Suprapubic skin (tissue), 4 donors: ENCODE results near the gene LRRC70. TPM values are rescaled to one million over a fixed set of nuclear protein-coding genes. Genes with fewer than 3 reads are reported as not detected.

Experiments used
- DNase-seq, 2 donors: peaks; one replicate each; pipeline ENCODE4 v3.0.0-alpha.2; 2019; ENCODE audit warnings: low spot score in 2 of 2
- H3K27ac ChIP-seq: fragments of 200-600 bp; sonication (generic); one replicate; pipeline ENCODE4 v1.5.1; 2019
- H3K27me3 ChIP-seq: fragments of 200-600 bp; sonication (generic); one replicate; pipeline ENCODE4 v1.5.1; 2019
- H3K36me3 ChIP-seq: fragments of 200-600 bp; sonication (generic); one replicate; pipeline ENCODE4 v1.5.1; 2019
- H3K4me1 ChIP-seq: fragments of 200-600 bp; sonication (generic); one replicate; pipeline ENCODE4 v1.5.1; 2019
- H3K4me3 ChIP-seq: fragments of 200-600 bp; sonication (generic); one replicate; pipeline ENCODE4 v1.5.1; 2019; ENCODE audit warnings: mild to moderate bottlenecking
- H3K9me3 ChIP-seq: fragments of 200-600 bp; sonication (generic); one replicate; pipeline ENCODE4 v1.5.1; 2019
- CTCF ChIP-seq, 2 donors: fragments of 200-600 bp in 1 of 2; fragments of 450-650 bp in 1 of 2; sonication (generic) in 1 of 2; IDR thresholded peaks; one replicate each; pipeline ENCODE4 v1.5.1; 2016 to 2019; ENCODE audit warnings: antibody characterized with exemption in 2 of 2, mild to moderate bottlenecking in 1 of 2, moderate library complexity in 1 of 2
- EP300 ChIP-seq: sonication (generic); formaldehyde crosslinking; IDR thresholded peaks from one replicate; pipeline ENCODE4 v1.6.1; 2017; ENCODE audit warnings: antibody characterized with exemption
- POLR2A ChIP-seq, 2 donors: fragments of 450-650 bp; IDR thresholded peaks; one replicate each; pipeline ENCODE4 v1.6.1; 2017; ENCODE audit warnings: antibody characterized with exemption in 2 of 2, mild to moderate bottlenecking in 2 of 2, moderate library complexity in 2 of 2
- POLR2AphosphoS5 ChIP-seq, 3 donors: sonication (generic); formaldehyde crosslinking; IDR thresholded peaks; one replicate each; pipeline ENCODE4 v1.6.1; 2017; ENCODE audit warnings: antibody characterized with exemption in 3 of 3
- WGBS: methylation state at CpG from one replicate; pipeline ENCODE4 v1.1.5; 2018; 5-methylcytosine and 5-hydroxymethylcytosine counted together
- total RNA-seq, 4 donors: library from RNA; depleted of rRNA; stranded (reverse); fragments of >200 nt; gene quantifications; one replicate each; pipeline ENCODE4 v1.1.0, GENCODE V29; 2016

Gene LRRC70
- total RNA-seq, 4 donors from 2014 or later, result 1.8 to 6.1 (median 2.9) TPM

GRCh38 chr5:62627121-62627520 is 48.5 kb downstream of the LRRC70 start:
- H3K27ac ChIP-seq, result no peak overlapping the region
- no peak for TF ChIP-seq CTCF (IDR thresholded peaks at IDR 0.05)
- TF ChIP-seq POLR2A (IDR thresholded peaks at IDR 0.05), result no peak
- TF ChIP-seq EP300, result no peak
- TF ChIP-seq POLR2AphosphoS5 (IDR thresholded peaks at IDR 0.05), result no peak
- no peak for DNase-seq
- H3K4me3 ChIP-seq, result no peak overlapping the region
- peaks cover 31% of the 10 kb centered on the region for H3K36me3 ChIP-seq
- H3K9me3 ChIP-seq, result no peaks in the 10 kb centered on the region
- H3K27me3 ChIP-seq, result no peaks in the 10 kb centered on the region
- H3K4me1 ChIP-seq, result no peaks in the 10 kb centered on the region
- WGBS, result 84% methylated on average over 3 of the region's 3 CpGs

- no peak for TF ChIP-seq POLR2A (IDR thresholded peaks at IDR 0.05)
- no peak for TF ChIP-seq POLR2AphosphoS5 (IDR thresholded peaks at IDR 0.05)
- TF ChIP-seq CTCF (IDR thresholded peaks at IDR 0.05), result no peak
- TF ChIP-seq EP300, result no peak
- H3K4me3 ChIP-seq, result no peak overlapping the region
- H3K4me1 ChIP-seq, result no peaks in the 10 kb centered on the region
- WGBS, result 86% methylated on average over 5 of the region's 5 CpGs
- H3K27me3 ChIP-seq, result no peaks in the 10 kb centered on the region
- no peaks in the 10 kb centered on the region for H3K9me3 ChIP-seq
- no peak for DNase-seq
- peaks cover 31% of the 10 kb centered on the region for H3K36me3 ChIP-seq
- no peak overlapping the region for H3K27ac ChIP-seq
These were observed 49.3 kb downstream of the LRRC70 start for GRCh38 chr5:62627901-62628300.

Other genes with a start within 250 kb of the LRRC70 start
- 10 to 100 TPM; 11.7 to 24.8 (median 19.0) TPM for gene DIMT1, start 174.9 kb upstream of the LRRC70 start, total RNA-seq
- 10 to 100 TPM; 12.0 to 23.7 (median 20.8) TPM for gene IPO11, start 166.1 kb upstream of the LRRC70 start, total RNA-seq